Regular cardiac myocyte (primary cell): ENCODE results near the gene ZNF57. TPM values are rescaled to one million over a fixed set of nuclear protein-coding genes. Genes with fewer than 3 reads are reported as not detected.

ENCODE experiments used
- total RNA-seq: library from RNA; depleted of rRNA; stranded (reverse); fragments of >200 nt; gene quantifications from 2 replicates; pipeline ENCODE4 v1.2.3, GENCODE V29; 2014

ZNF57 gene
- total RNA-seq: 5.2 and 5.6 TPM in 2 replicates

DNA sequence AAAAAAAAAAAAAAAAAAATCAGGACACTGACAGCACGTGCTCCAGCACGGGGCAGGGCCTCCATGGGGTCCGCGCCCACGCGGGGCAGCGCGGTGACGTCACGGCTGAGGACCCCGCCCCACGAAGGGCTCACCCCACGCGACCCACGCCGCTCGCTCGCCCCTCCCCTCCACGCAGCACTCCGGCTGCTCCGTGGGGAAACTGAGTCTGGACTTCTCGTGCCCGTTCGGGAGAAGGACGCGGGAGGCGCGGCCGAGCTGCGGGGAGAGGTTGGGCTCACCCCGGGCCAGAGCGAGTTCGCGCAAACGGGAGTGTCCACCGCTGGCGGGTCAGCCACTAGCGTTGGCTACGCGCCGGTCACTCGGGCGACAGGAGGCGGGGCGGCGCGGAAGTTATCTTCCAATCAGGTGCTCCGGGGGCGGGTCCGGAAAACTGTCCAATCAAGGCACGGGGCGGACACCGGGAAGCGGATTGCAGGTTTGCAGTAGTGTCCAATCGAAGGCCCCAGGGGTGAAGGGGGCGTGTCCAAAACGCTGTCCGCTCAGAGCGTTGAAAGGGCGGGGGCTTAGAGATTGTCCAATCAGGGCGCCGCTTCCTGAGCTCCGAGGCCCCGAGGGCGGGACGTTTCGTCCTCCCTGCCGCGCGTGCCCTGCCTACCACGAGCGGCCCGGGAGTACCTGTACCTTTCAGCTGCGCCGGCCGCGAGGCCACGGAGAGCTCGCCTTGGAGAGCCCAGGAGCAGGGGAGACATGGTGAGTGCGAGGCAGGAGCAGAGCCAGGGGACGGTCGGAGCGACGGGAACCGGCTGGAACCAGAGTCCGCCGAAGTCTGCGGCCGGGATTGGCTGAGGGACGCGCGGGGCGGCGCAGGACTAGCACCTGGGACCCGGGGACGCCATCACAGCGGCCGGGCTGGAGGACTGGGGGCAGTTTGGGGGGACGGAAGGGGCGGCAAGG is at the start of gene ZNF57:
Gene ZNF57 (plus strand): TSS at position 633 of the 957 bp plus-strand sequence. CDS start 118 bp downstream, at position 751.

GRCh38 chr19:2867025-2867991 is 33.4 kb upstream of the ZNF57 start, which contains the start of gene ZNF556:
Gene ZNF556, plus strand, starts transcription at chr19:2867335. Its CDS starts 87 bp downstream, at chr19:2867422.

GRCh38 chr19:2944775-2945574 is 44.2 kb downstream of the ZNF57 start, which contains the start of gene ZNF77:
Gene ZNF77, minus strand, starts transcription at chr19:2944971. Its CDS starts 131 bp downstream, at chr19:2944840.

Other genes with a start within 250 kb of the ZNF57 start
- under 0.01 TPM in 2 replicates for gene GNG7, start 198.2 kb upstream of the ZNF57 start, total RNA-seq
- 0.19 and 0.85 TPM in 2 replicates for gene DIRAS1, start 179.6 kb upstream of the ZNF57 start, total RNA-seq
- 24.5 and 31.4 TPM in 2 replicates for gene SLC39A3, start 160.9 kb upstream of the ZNF57 start, total RNA-seq
- gene SGTA, start 117.7 kb upstream of the ZNF57 start, total RNA-seq: 24.2 and 52.0 TPM in 2 replicates
- gene THOP1, start 115.4 kb upstream of the ZNF57 start, total RNA-seq: 45.4 and 161 TPM in 2 replicates
- 1.9 and 6.5 TPM in 2 replicates for gene ZNF554, start 81.1 kb upstream of the ZNF57 start, total RNA-seq
- gene ZNF555, start 59.5 kb upstream of the ZNF57 start, total RNA-seq: 5.2 and 6.8 TPM in 2 replicates
- gene ZNF556, start 33.6 kb upstream of the ZNF57 start, total RNA-seq: 0.58 and 1.4 TPM in 2 replicates
- gene ZNF77, start 44.0 kb downstream of the ZNF57 start, total RNA-seq: 2.3 and 4.2 TPM in 2 replicates
- gene TLE6, start 76.6 kb downstream of the ZNF57 start, total RNA-seq: 0.77 and 1.7 TPM in 2 replicates
- gene TLE2, start 128.4 kb downstream of the ZNF57 start, total RNA-seq: 0.58 and 3.4 TPM in 2 replicates
- 73.0 and 113 TPM in 2 replicates for gene TLE5, start 161.6 kb downstream of the ZNF57 start, total RNA-seq
- 68.8 and 112 TPM in 2 replicates for gene GNA11, start 193.4 kb downstream of the ZNF57 start, total RNA-seq
- gene GNA15, start 235.1 kb downstream of the ZNF57 start, total RNA-seq: under 0.01 TPM in 2 replicates